K562 (cell line): ENCODE measurements around the gene RXFP1. TPM values are rescaled to one million over a fixed set of nuclear protein-coding genes. Genes with fewer than 3 reads are reported as not detected.

Experiments
- ATAC-seq: fragments of 200-7000 bp; cut with Tn5 transposase; 3 replicates; pipeline ENCODE4 v1.9.1; 2020; ENCODE audit warnings: moderate library complexity
- BruUV-seq: library from RNA; stranded (reverse); fragments of 400-500 nt; replicated peaks from 2 replicates; lab custom pipeline; 2021; lab: Mats Ljungman, UMichigan
- CTCF ChIA-PET: fragments of 300-600 bp; formaldehyde crosslinking; extraction: SDS; loops from one replicate; lab custom pipeline; 2021; ENCODE audit warnings: low intra/inter-chr PET ratio; lab: Yijun Ruan, JAX
- POLR2A ChIA-PET: fragments of 300-600, 350-650 bp; sonication (Branson Sonifier 250); formaldehyde crosslinking; extraction: SDS; loops from one replicate; lab custom pipeline; 2021; ENCODE audit warnings: antibody characterized with exemption, inconsistent platforms; lab: Yijun Ruan, JAX
- DNase-seq, 4 experiments: peaks; one replicate each; pipeline versions ENCODE4 v3.0.0 to v3.0.0-alpha.2; 2011 to 2018; ENCODE audit warnings: low spot score in 3 of 4, mixed read lengths in 3 of 4; ENCODE audit errors: extremely low read depth in 1 of 4
- FAIRE-seq: peaks from 2 replicates; lab custom pipeline; 2011; peaks lifted over from hg19 to GRCh38; lab: Jason Lieb, UNC
- H2AFZ ChIP-seq: 2 replicates; pipeline ENCODE4 v1.6.0; 2011; ENCODE audit warnings: low read depth, low read length, control low read depth, inconsistent platforms
- H3K27ac ChIP-seq: fragments of 200-600 bp; 3 replicates; pipeline ENCODE4 v1.8.0; 2011; ENCODE audit warnings: low read depth, mild to moderate bottlenecking, control low read depth, inconsistent platforms, low read length, moderate library complexity, mixed read lengths; ENCODE audit errors: extremely low read depth
- H3K27me3 ChIP-seq, 2 experiments: fragments of 300-600 bp in 1 of 2; 2 replicates in 1 of 2; 3 replicates in 1 of 2; pipeline versions ENCODE4 v1.6.0 to v1.8.0; 2011; ENCODE audit warnings: inconsistent platforms in 2 of 2, low read length in 2 of 2, mild to moderate bottlenecking in 1 of 2, mixed read lengths in 1 of 2, moderate library complexity in 1 of 2; ENCODE audit not compliant: control insufficient read depth in 2 of 2, insufficient read depth in 2 of 2
- H3K36me3 ChIP-seq: fragments of 300-600 bp; 3 replicates; pipeline ENCODE4 v1.8.0; 2011; ENCODE audit warnings: mild to moderate bottlenecking, low read length, inconsistent platforms; ENCODE audit not compliant: control insufficient read depth, insufficient read depth
- H3K4me1 ChIP-seq, 2 experiments: fragments of 200-600 bp in 1 of 2; replicated peaks in 1 of 2; 2 replicates in 1 of 2; 3 replicates in 1 of 2; pipeline versions ENCODE4 v1.5.1 to v1.8.0; 2011; ENCODE audit warnings: inconsistent platforms in 2 of 2, low read length in 2 of 2, mild to moderate bottlenecking in 1 of 2, mixed read lengths in 1 of 2, moderate library complexity in 1 of 2; ENCODE audit not compliant: control insufficient read depth in 2 of 2, insufficient read depth in 2 of 2
- H3K4me2 ChIP-seq: 2 replicates; pipeline ENCODE4 v1.6.1; 2011; ENCODE audit warnings: low read length, control low read depth, inconsistent platforms, mixed read lengths; ENCODE audit not compliant: insufficient read depth
- H3K4me3 ChIP-seq: fragments of 200-600 bp; sonication (generic), shearing (Covaris generic); 2 replicates; pipeline ENCODE4 v1.5.1; 2016; ENCODE audit warnings: control low read depth, inconsistent platforms
- H3K79me2 ChIP-seq: fragments of 200-600 bp; 3 replicates; pipeline ENCODE4 v1.8.0; 2011; ENCODE audit warnings: low read length, inconsistent platforms; ENCODE audit not compliant: control insufficient read depth, insufficient read depth
- H3K9ac ChIP-seq, 2 experiments: 2 replicates each; pipeline versions ENCODE4 v1.6.0 to v1.6.1; 2011; ENCODE audit warnings: low read depth in 2 of 2, low read length in 2 of 2, control low read depth in 1 of 2, inconsistent platforms in 1 of 2, mild to moderate bottlenecking in 1 of 2, mixed read lengths in 1 of 2; ENCODE audit not compliant: insufficient read depth in 1 of 2
- H3K9me1 ChIP-seq: one replicate; pipeline ENCODE4 v1.6.0; 2011; ENCODE audit warnings: inconsistent platforms, mild to moderate bottlenecking, low read length, moderate library complexity; ENCODE audit not compliant: control insufficient read depth, insufficient read depth
- H3K9me3 ChIP-seq: replicated peaks from 2 replicates; pipeline ENCODE4 v1.5.1; 2011; ENCODE audit warnings: low read depth, low read length, inconsistent platforms; ENCODE audit not compliant: control insufficient read depth, insufficient read depth
- H4K20me1 ChIP-seq: replicated peaks from 2 replicates; pipeline ENCODE4 v1.6.1; 2011; ENCODE audit warnings: low read length, inconsistent platforms, mixed read lengths; ENCODE audit not compliant: control insufficient read depth, insufficient read depth
- ID3 ChIP-seq, 2 experiments: fragments of 250-450 bp in 1 of 2; fragments of 450-650 bp in 1 of 2; sonication (Bioruptor Pico) in 1 of 2; IDR thresholded peaks; 2 replicates each; pipeline versions ENCODE4 v1.6.1 to v1.8.0; 2016 to 2021; ENCODE audit warnings: mild to moderate bottlenecking in 2 of 2, moderate library complexity in 2 of 2, missing compliant biosample characterization in 1 of 2, missing genetic modification characterization in 1 of 2
- MTF1 ChIP-seq: fragments of 250-450 bp; sonication (Bioruptor Pico); IDR thresholded peaks from 2 replicates; pipeline ENCODE4 v1.9.0; 2021; ENCODE audit warnings: moderate library complexity, mild to moderate bottlenecking, inconsistent platforms, borderline replicate concordance
- POLR2G ChIP-seq: fragments of 200-400 bp; formaldehyde crosslinking; IDR thresholded peaks from 2 replicates; pipeline ENCODE4 v1.6.1; 2017; ENCODE audit warnings: low read depth, mild to moderate bottlenecking, antibody characterized with exemption, low read length, moderate library complexity
- RFX5 ChIP-seq: IDR thresholded peaks from 2 replicates; pipeline ENCODE4 v1.6.1; 2011; ENCODE audit warnings: low read depth, mild to moderate bottlenecking, improper control_type of control experiment, low read length
- ZBTB43 ChIP-seq: sonication (generic); formaldehyde crosslinking; IDR thresholded peaks from 2 replicates; pipeline ENCODE4 v1.8.0; 2023; ENCODE audit warnings: mild to moderate bottlenecking, missing genetic modification reagents
- ZBTB9 ChIP-seq: fragments of 450-650 bp; formaldehyde crosslinking; IDR thresholded peaks from 2 replicates; pipeline ENCODE4 v1.4.0; 2020; ENCODE audit warnings: mild to moderate bottlenecking, moderate library complexity
- ZC3H11A ChIP-seq: IDR thresholded peaks from 2 replicates; pipeline ENCODE4 v1.6.1; 2012; ENCODE audit warnings: low read depth, low read length, improper control_type of control experiment
- WGBS: fragments of 100-300 bp; shearing (Covaris generic); methylation state at CpG from one replicate; pipeline ENCODE4 v1.1.6; 2016; ENCODE audit warnings: low coverage, mixed read lengths; ENCODE audit not compliant: insufficient coverage; ENCODE audit errors: missing lambda C conversion rate; 5-methylcytosine and 5-hydroxymethylcytosine counted together
- in situ Hi-C: fragments of 300-500 bp; cut with MboI; formaldehyde crosslinking; loops from 4 replicates; pipeline ENCODE4 v1.15.0; 2018; ENCODE audit warnings: inconsistent platforms, mixed read lengths
- intact Hi-C: fragments of 100-400 bp; cut with micrococcal nuclease; formaldehyde crosslinking; loops from 2 replicates; pipeline ENCODE4 v1.14.2; 2022
- polyA plus RNA-seq, 8 experiments: library from polyadenylated mRNA; depleted of rRNA in 4 of 8; stranded (reverse) in 5 of 8; unstranded in 3 of 8; fragments of >200 nt; fragmentation: Nextera tagmentation in 2 of 8; fragmentation: Illumina TruSeq in 1 of 8; extraction: Ambion mirVana in 2 of 8; extraction: Trizol in 1 of 8; gene quantifications; 2 replicates each; pipeline versions ENCODE4 v1.2.1 to v1.2.3, GENCODE V29; 2011 to 2014; ENCODE audit warnings: inconsistent platforms in 1 of 8, missing spikeins in 1 of 8
- total RNA-seq, 7 experiments: library from RNA; depleted of rRNA in 6 of 7; stranded (reverse); fragments of >200 nt in 6 of 7; fragmentation: Illumina TruSeq in 2 of 7; extraction: Trizol in 2 of 7; gene quantifications; 2 replicates each; pipeline versions ENCODE4 v1.2.1 to v1.2.3, GENCODE V29; 2011 to 2021; ENCODE audit warnings: low replicate concordance in 1 of 7

Gene RXFP1
- total and polyA plus RNA-seq, 9 of the 15 experiments (the other 6 are each of a cell fraction or from before 2014, with no cell fraction given), result 0.03 to 0.06 (median 0.04) TPM; not detected in 6

- no peak overlapping the region for H3K4me3 ChIP-seq
- CTCF ChIA-PET, result no interaction called here
- no peak overlapping the region for H3K27ac ChIP-seq
- intact Hi-C loops (no loop called here), in situ Hi-C loops (no loop called here)
- no peaks in the 10 kb centered on the region for H3K36me3 ChIP-seq
- POLR2A ChIA-PET, result no interaction called here
- no peak overlapping the region for H2AFZ ChIP-seq
- no peaks in the 10 kb centered on the region for H3K9me3 ChIP-seq
- H3K79me2 ChIP-seq, result no peaks in the 10 kb centered on the region
- no peak overlapping the region for H3K9ac ChIP-seq
- BruUV-seq, result no TSS peak
- H3K9me1 ChIP-seq, result no peaks in the 10 kb centered on the region
- H3K27me3 ChIP-seq, result peaks cover 0 to 7% of the 10 kb centered on the region in 2 experiments; a peak in 3 of 5 replicates
- 15% methylated on average over 6 of the region's 6 CpGs for WGBS
- DNase-seq (no peak), FAIRE-seq (no peak), ATAC-seq (no peak; the same call in 1 of the 3 replicates)
- H3K4me2 ChIP-seq, result no peak overlapping the region
- H4K20me1 ChIP-seq, result no peaks in the 10 kb centered on the region
- peaks cover 0 to 4% of the 10 kb centered on the region in 2 experiments; a peak in 1 of 5 replicates for H3K4me1 ChIP-seq
- no peak for TF ChIP-seq ID3 (CRISPR knock-in tag; IDR thresholded peaks at IDR 0.05)
- no peak for TF ChIP-seq ID3 (tag; IDR thresholded peaks at IDR 0.05)
- TF ChIP-seq ZC3H11A, result no peak
- TF ChIP-seq POLR2G, result no peak
- TF ChIP-seq MTF1 (CRISPR knock-in tag), result no peak
- TF ChIP-seq ZBTB43, result no peak
- no peak for TF ChIP-seq RFX5
- TF ChIP-seq ZBTB9 (CRISPR knock-in tag), result no peak
Observed at GRCh38 chr4:158571736-158572135, 50.1 kb downstream of the RXFP1 start.
